Measurements from ENCODE around the gene MORC3. TPM values are rescaled to one million over a fixed set of nuclear protein-coding genes. Genes with fewer than 3 reads are reported as not detected.
A peak's percentile ranks its signal among the peaks of the same experiment; 100 is the strongest.
"Not testable (repeated sequence)": the region's sequence is repeated elsewhere in the genome, so short reads cannot be mapped to it uniquely, and the experiment has no call there.

MORC3 gene
- polyA plus RNA-seq, 4 donors = 29.1 to 45.4 (median 38.7) TPM

DNA sequence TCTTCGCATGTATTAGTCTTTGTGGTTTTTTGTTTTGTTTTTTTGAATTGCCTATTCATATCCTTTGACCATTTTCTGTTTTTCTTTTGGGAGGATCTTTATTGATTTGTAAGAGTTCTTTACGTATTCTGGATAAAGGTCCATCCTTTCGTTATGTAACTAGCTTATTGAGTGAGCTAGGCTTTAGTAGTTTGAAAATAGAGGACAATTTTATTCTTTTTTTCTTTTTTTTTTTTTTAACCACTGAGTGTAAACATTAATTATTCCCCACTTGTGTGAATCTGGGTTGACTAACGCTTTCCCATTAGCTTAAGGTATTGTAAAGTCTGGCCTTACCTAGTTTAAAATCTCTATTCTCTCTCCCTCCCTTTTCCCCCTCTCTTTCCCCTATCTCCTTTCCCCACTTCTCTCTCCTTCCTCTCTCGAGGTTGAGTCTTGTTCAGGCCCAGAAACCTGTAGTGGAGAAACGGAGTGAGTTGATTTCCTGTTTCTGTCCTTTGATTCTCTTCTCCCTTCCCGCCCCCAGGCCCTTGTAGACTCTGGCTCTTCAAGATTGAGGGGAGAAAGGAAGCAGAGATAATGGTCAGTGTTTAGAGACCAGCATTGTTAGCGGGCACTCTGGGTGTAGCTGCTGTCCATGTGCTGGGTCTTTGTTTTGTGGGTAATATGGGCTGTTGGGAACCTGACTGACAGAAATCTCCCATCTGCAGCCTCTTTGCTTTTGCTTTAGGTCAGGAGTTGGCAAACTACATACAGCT is 1.5 kb downstream of the MORC3 start:
- DNase-seq (ENCODE audit: low read depth in 4 of 4, low spot score in 2 of 4) = peak in 2 of 4 donors; percentile 21 to 23

DNA sequence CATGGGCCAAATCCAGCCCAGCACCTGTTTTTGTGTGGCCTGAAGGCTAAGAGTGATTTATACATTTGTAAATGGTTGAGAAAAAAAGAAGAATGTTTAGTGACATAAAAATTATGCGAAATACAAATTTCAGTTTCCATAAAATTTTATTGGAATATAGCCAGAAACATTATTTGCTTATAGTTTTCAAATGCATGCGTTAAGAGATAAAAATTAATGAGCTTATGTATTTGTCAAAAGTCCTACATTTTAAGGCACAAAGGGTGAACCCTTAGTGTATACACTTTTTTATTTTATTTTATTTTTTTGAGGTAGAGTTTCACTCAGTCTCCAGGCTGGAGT is 2.1 kb downstream of the MORC3 start:
- no peak for DNase-seq (ENCODE audit: low read depth in 4 of 4, low spot score in 2 of 4)

DNA sequence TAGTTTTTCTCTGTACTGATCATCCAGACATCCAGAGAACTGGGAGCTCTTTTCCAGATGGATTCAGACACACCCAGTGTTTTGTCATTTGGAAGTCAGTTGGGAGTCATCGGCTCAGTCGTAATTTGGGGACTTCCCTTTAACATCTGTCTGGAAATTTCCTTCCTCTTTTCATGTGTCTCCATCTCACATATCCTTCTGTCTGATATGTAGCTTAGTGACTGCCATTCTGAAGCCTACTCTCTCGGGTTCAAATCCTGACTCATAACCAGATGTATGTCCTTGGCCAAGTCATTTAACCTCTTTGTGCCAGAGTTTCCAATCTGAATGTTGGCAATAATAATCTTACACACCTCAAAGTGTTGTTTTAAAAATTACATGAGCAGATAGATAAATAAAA is 3.0 kb downstream of the MORC3 start:
- DNase-seq (ENCODE audit: low read depth in 4 of 4, low spot score in 2 of 4) = no peak

DNA sequence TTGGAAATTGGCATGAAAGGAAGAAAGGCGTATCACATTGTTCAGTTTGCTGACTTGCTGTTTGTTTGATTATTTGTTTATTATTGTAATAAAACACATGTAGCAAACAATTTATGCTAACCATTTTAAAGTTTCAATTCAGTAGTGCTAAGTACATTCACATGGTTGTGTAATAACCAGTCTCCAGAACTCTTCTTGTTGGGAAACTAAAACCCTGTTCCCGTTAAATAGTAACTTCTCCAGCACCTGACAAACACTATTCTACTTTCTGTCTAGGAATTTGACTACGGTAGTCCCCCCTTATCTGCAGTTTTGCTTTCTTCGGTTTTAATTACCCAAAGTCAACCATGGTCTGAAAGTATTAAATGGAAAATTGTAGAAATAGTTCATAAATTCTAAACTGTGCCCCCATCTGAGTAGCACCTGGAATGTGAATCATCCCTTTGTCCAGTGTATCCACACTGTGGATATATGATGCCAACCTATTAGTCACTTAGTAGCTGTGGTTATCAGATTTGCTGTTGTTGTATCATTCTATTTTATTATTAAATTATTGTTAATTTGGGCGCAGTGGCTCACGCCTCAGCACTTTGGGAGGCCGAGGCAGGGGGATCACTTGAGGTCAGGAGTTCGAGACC is 5.5 kb downstream of the MORC3 start:
- DNase-seq (ENCODE audit: low read depth in 4 of 4, low spot score in 2 of 4) = no peak

DNA sequence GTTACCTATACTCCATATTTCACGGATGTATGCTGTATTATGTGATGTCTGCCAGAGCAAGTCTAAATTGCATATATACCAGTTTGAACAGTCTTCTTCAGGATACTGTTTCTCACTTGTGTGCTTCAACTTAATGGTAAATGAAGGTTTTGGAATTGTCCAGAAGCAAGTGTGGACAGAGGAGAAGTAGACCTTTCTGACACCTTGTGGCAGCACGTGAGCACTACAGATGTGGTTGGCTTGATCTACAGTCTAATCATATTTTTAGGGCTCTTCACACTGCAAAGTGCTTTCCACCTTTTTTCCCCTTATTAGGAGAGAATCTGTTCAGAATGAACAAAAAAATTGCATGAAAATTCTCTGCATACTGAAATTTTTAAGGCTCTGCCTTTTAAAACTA is 10.9 kb downstream of the MORC3 start:
- DNase-seq (ENCODE audit: low read depth in 4 of 4, low spot score in 2 of 4) = peak in 1 of 4 donors; percentile 8

DNA sequence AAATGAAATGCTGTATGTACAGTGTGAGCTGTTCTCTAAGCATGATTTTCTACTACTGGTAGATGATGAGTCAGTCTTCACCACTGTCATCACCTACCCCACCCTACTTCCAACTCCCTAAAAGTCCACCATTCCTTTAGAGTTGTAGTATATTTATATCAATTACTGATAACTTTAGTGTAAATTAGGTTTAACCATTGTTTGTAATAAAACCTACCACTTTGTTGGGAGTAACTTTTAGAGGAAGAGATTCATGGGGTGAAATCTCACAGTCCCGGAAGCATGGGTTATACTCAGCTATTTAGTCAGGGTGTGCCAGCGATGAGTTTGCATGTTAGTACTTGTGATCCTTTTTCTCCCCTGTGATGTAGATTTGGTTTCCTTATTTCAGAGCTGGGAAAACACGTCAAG is 17.1 kb downstream of the MORC3 start:
- DNase-seq (ENCODE audit: low read depth in 4 of 4, low spot score in 2 of 4) = no peak

DNA sequence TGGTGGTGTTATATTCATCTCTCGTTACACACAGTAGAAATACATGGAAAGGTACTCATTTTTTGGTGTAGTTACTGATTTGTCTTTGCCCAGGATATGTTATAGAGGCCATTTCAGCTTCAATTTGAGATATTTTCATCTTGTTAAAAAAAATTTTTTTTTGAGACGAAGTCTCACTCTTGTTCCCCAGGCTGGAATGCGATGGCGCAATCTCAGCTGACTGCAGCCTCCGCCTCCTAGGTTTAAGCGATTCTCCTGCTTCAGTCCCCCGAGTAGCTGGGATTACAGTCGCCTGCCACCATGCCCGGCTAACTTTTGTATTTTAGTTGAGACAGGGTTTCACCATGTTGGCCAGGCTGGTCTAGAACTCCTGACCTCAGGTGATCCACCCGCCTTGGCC is 19.0 kb downstream of the MORC3 start:
- DNase-seq (ENCODE audit: low read depth in 4 of 4, low spot score in 2 of 4) = no peak

DNA sequence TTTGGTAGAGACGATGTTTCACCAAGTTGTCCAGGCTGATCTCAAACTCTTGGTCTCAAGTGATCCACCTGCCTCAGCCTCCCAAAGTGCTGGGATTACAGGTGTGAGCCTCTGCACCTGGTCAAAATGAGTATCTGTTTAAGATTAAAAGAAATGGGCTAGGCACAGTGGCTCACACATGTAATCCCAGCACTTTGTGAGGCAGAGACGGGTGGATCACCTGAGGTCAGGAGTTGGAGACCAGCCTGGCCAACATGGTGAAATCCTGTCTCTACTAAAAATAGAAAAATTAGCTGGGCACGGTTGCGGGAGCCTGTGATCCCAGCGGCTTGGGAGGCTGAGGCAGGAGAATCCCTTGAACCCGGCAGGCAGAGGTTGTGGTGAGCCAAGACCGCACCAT is 22.6 kb downstream of the MORC3 start:
- not testable (repeated sequence) for DNase-seq (ENCODE audit: low read depth in 4 of 4, low spot score in 2 of 4)

DNA sequence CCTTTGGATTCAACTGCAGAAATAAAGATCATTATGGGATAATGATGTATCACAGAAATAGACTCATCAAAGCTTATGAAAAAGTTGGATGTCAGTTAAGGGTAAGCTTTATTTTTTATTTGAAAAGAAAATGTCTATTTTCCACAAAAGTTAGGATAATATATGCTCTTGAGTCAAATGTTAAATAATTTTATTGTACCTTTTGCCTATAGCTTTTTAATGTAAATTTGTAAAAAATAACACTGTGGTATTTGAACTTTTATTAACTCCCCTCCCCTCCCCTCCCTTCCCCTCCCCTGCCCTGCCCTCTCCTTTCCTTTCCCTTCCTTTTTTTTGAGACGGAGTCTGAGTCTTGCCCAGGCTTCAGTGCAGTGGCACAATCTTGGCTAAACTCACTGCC is 24.9 kb downstream of the MORC3 start:
- DNase-seq (ENCODE audit: low read depth in 4 of 4, low spot score in 2 of 4) = no peak

DNA sequence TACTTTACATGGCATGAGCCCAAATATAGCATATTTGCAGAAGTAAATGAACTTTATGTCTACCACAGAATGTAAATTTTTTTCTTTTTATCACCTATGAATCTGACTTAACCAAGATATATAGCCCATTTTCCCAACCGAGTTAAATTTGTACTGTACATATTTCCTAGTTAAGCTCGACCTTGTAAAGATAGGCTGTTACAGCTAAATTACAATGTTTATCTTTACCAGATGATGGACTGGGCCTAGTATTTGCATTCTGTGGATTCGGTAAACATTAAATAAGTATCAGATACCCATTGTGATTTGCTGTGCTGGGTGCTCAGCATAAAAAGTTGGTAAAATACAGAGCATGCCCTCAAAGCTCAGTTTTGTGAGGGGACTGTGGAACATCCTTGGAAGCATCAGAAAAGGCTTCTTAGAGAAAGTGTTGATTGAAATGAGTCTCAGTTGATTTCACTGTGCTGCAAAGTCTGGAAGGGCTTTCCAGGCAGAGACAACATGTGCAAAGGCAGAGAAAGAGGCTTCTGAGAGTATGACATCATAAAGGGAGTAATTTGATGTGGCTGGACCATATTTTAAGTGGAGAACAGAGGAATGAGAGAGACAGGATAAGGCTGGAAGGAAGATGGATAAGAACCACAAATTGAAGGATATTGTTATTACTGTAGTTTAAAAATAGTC is 27.4 kb downstream of the MORC3 start:
- DNase-seq (ENCODE audit: low read depth in 4 of 4, low spot score in 2 of 4) = no peak

DNA sequence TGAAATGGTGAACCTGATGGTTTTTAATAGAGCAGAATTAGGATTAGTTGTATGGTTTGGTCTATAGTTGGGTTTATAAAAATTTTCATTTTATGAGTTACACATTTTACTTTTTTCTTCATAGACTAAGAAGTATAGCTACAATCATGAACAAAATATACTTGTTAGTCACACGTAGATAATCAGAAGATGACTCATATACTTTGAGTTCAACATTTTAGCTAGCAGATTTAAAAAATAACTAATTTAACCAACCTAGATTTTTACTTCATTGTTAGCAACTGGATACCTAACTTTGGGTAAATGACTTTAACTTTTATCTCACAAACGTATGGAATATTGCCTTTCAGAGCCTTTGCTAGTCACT is 27.9 kb downstream of the MORC3 start:
- no peak for DNase-seq (ENCODE audit: low read depth in 4 of 4, low spot score in 2 of 4)

DNA sequence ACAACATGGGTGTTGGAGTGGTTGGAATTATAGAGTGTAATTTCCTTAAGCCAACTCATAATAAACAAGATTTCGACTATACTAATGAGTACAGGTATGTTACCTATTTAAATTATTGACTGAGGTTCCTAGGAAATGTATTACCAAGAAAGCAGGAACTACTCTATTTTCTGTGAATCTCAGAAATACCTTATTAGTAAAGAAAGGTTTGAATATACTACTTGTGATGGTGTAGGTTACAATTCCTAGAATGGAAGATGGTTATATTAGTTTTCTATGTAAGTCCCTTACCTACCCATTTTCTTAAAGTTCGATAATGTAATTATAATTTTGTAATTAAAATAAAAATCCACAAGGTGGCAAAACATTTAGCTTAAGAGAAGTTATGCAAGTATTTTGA is 29.3 kb downstream of the MORC3 start:
- DNase-seq (ENCODE audit: low read depth in 4 of 4, low spot score in 2 of 4) = no peak

DNA sequence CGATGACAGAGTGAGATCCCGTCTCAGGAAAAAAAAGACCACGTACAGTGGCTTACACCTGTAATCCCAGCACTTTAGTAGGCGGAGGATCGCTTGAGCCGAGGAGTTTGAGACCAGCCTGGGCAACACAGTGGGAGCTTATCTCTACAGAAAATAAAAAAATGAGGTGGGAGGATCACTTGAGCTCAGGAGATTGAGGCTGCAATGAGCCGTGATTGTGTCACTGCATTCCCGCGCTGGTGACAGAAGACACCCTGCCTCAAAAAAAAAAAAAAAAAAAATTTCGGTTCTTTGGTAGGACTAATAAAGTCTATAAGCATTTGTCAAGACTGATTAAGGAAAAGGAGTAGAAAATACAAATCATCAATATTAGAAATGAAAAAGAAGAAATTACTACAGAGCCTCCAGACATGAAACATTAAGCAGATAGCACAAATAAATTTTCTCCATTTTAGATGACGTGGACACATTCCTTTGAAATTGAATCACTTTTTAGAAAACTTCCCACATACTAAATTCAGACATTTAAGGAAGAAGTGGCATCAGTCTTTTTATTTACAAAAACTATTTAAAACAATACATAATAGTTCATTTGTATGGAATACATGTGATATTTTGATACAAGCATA is 30.4 kb downstream of the MORC3 start:
- no peak for DNase-seq (ENCODE audit: low read depth in 4 of 4, low spot score in 2 of 4)

DNA sequence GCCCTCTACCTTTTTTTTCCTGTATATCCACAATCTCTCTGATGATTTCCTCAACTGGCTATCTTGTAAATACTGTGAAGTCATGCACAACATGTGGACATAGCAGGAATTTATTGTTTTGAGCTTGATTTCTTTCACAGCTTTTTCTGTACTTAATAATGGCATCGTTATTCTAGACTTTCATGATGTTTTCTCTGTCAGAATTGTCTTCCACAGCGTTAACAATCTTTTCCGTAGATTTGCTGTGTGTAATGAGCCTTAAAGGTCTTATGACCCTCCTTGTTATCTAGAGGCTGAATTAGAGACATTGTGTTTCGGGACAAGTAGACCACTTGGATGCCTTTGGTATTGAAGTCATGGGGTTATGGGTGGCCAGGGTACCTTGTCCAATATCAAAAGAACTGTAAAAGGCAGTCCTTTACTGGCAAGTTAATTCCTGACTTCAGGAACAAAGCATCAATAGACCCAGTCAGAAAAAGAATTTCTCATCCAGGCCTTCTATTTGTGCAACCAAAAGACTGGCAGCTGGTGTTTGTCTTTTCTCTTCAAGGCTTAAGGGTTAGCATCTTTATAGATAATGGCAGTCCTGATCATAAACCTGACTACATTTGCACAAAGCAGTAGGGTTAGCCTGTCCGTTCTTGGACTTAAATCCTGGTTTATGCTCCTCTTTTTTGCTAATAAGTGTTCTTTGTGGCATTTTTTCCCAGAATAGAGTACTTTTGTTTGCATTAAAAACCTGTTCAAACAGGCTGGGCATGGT is 35.1 kb downstream of the MORC3 start:
- DNase-seq (ENCODE audit: low read depth in 4 of 4, low spot score in 2 of 4) = no peak

DNA sequence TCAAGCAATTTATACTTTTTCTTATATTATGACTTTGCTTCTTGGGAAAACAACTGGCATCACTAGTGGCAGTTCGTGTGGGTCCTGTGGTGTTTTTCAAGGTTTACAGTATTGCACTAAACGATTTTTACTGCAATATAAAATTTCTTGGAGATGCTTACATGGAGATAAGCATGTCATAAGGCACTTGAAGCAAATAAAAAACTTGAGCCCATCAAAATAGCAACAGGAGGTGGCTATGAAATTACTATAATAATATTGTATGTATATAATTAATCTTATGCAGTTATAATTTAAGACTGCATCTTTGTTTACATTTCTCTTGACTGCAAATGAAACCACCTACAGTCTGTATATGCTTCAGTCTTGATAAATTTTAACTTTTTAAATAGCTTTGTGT is 35.9 kb downstream of the MORC3 start:
- no peak for DNase-seq (ENCODE audit: low read depth in 4 of 4, low spot score in 2 of 4)

DNA sequence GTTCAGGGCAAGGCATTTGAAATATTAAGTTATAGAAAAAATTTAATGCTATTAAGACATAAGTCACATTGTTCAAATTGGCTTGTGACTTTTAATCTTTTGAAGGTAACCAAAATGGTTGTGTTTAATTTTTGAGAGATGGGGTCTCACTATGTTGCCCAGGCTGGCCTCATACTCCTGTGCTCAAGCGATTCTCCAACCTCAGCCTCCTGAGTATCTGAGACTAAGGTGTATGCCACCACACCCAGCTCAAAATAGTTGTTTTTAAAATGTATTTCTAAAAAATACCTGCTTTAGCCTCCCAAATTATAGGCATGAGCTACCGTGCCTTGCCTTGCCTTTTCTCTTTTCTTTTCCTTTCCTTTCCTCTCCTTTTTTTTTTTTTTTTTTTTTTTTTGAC is 39.2 kb downstream of the MORC3 start:
- no peak for DNase-seq (ENCODE audit: low read depth in 4 of 4, low spot score in 2 of 4)

DNA sequence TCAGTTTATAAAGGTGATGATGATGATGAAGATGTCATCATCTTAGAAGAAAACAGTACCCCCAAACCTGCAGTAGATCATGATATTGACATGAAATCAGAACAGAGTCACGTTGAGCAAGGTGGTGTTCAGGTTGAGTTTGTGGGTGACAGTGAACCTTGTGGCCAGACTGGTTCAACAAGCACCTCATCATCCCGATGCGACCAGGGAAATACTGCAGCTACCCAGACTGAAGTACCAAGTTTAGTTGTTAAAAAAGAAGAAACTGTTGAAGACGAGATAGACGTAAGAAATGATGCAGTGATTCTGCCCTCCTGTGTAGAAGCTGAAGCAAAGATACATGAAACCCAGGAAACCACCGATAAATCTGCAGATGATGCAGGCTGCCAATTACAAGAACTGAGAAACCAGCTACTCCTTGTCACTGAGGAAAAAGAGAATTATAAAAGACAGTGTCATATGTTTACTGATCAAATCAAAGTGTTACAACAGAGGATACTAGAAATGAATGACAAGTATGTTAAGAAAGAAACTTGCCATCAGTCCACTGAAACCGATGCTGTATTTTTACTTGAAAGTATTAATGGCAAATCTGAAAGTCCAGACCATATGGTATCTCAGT is 49.2 kb downstream of the MORC3 start:
- DNase-seq (ENCODE audit: low read depth in 4 of 4, low spot score in 2 of 4) = no peak

DNA sequence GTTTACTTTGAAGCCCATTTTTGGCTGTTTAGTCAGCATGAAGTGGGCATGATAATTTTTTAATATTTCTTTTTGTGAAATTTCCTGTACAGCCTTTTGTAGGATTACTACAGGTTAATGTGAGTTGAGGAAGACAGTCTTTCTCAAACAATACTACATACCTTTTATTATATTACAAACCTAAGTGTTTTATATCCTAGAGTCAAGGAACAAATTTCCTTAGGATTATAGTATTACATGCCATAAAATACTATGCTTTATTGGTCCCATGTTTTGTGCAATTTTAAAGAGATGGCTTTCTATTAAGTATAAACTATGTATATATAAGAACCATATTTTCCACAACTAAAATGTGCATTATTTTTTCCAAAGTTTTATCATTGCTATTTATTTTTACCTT is 56.0 kb downstream of the MORC3 start:
- no peak for DNase-seq (ENCODE audit: low read depth in 4 of 4, low spot score in 2 of 4)

DNA sequence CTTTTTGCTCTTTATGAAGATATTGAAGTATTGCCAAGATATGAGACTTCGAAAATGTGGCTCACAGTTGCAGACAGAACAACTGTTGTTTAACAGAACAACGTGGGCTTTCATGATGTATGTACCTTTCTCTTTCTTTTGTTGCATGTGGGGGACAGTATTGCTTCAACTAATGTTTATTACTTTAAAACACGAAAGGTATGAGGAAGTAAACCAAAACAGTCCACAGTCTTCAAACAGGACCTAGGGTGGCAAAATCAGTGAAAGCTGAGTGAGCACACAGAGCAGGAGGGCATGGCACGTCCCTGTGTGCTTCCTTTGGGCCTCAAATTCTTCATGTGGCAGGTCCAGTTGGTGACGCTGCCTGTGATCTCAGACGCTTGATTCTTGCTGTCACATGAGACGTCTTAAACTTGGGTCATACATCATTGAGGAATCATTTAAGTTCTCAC is 57.4 kb downstream of the MORC3 start:
- DNase-seq (ENCODE audit: low read depth in 4 of 4, low spot score in 2 of 4) = no peak

DNA sequence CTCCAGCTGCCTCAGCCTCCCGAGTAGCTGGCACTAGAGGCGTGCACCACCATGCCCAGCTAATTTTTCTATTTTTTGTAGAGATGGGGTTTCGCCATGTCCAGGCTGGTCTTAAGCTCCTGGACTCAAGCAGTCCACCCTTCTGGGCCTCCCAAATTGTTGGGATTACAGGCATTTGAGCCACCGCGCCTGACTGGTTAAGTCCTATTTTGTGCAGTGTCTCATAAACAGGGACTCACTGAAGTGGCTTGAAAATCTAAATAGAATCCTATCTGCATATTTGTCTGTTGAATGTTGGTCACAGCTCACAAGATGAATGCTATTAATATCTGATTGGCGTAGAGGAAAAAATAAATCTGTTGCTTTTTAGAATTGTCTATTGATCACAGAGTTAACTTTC is 59.3 kb downstream of the MORC3 start:
- no peak for DNase-seq (ENCODE audit: low read depth in 4 of 4, low spot score in 2 of 4)
